H9 (cell line): ENCODE measurements around the gene KIF5C. TPM values are rescaled to one million over a fixed set of nuclear protein-coding genes. Genes with fewer than 3 reads are reported as not detected.

Experiments used
- DNase-seq: peaks from one replicate; pipeline ENCODE4 v3.0.0-alpha.2; 2017
- H2AFZ ChIP-seq: one replicate; pipeline ENCODE4 v1.6.1; 2013; ENCODE audit warnings: mild to moderate bottlenecking, low read length, control low read depth, moderate library complexity
- H2AK5ac ChIP-seq: 2 replicates; pipeline ENCODE4 v1.6.1; 2013; ENCODE audit warnings: low read length, control low read depth, mixed read lengths; ENCODE audit not compliant: insufficient read length
- H2BK120ac ChIP-seq: one replicate; pipeline ENCODE4 v1.6.1; 2013; ENCODE audit warnings: low read depth, mild to moderate bottlenecking, low read length, control low read depth, inconsistent platforms; ENCODE audit not compliant: poor library complexity, severe bottlenecking
- H2BK12ac ChIP-seq: 2 replicates; pipeline ENCODE4 v1.6.1; 2013; ENCODE audit warnings: low read length, control low read depth, mixed read lengths, low read depth; ENCODE audit not compliant: insufficient read length
- H2BK15ac ChIP-seq: 2 replicates; pipeline ENCODE4 v1.6.1; 2013; ENCODE audit warnings: low read depth, low read length, control low read depth
- H2BK20ac ChIP-seq: one replicate; pipeline ENCODE4 v1.6.1; 2013; ENCODE audit warnings: low read depth, mild to moderate bottlenecking, low read length, control low read depth, inconsistent platforms; ENCODE audit not compliant: poor library complexity, severe bottlenecking
- H2BK5ac ChIP-seq: 2 replicates; pipeline ENCODE4 v1.6.1; 2013; ENCODE audit warnings: low read length, control low read depth, mixed read lengths; ENCODE audit not compliant: insufficient read length
- H3K14ac ChIP-seq: 2 replicates; pipeline ENCODE4 v1.6.1; 2013; ENCODE audit warnings: low read length, control low read depth; ENCODE audit not compliant: insufficient read depth
- H3K18ac ChIP-seq: 2 replicates; pipeline ENCODE4 v1.6.1; 2013; ENCODE audit warnings: low read depth, mild to moderate bottlenecking, mixed read lengths, low read length, control low read depth; ENCODE audit not compliant: insufficient read length
- H3K23ac ChIP-seq: 2 replicates; pipeline ENCODE4 v1.6.1; 2013; ENCODE audit warnings: low read length, control low read depth, mixed read lengths, low read depth; ENCODE audit not compliant: insufficient read length
- H3K23me2 ChIP-seq: 2 replicates; pipeline ENCODE4 v1.6.1; 2013; ENCODE audit warnings: low read depth, mild to moderate bottlenecking, mixed read lengths, low read length, control low read depth; ENCODE audit not compliant: insufficient read length, poor library complexity, severe bottlenecking
- H3K27ac ChIP-seq: 2 replicates; pipeline ENCODE4 v1.5.1; 2013; ENCODE audit warnings: low read length, control low read depth, mixed read lengths, low read depth; ENCODE audit not compliant: insufficient read length
- H3K27me3 ChIP-seq: 2 replicates; pipeline ENCODE4 v1.6.1; 2013; ENCODE audit warnings: low read length, control low read depth, inconsistent platforms; ENCODE audit not compliant: insufficient read depth
- H3K4ac ChIP-seq: 2 replicates; pipeline ENCODE4 v1.6.1; 2013; ENCODE audit warnings: low read depth, mild to moderate bottlenecking, control low read depth, inconsistent platforms, low read length, moderate library complexity
- H3K4me1 ChIP-seq: 2 replicates; pipeline ENCODE4 v1.6.1; 2013; ENCODE audit warnings: low read length, control low read depth, inconsistent platforms; ENCODE audit not compliant: insufficient read depth
- H3K4me2 ChIP-seq: 2 replicates; pipeline ENCODE4 v1.6.1; 2013; ENCODE audit warnings: low read length, control low read depth, mixed read lengths; ENCODE audit not compliant: insufficient read length, insufficient read depth
- H3K56ac ChIP-seq: 2 replicates; pipeline ENCODE4 v1.6.1; 2013; ENCODE audit warnings: low read depth, mild to moderate bottlenecking, mixed read lengths, low read length, control low read depth; ENCODE audit not compliant: insufficient read length
- H3K79me1 ChIP-seq: 2 replicates; pipeline ENCODE4 v1.6.1; 2013; ENCODE audit warnings: low read depth, mild to moderate bottlenecking, moderate library complexity, low read length, control low read depth, inconsistent platforms; ENCODE audit not compliant: insufficient read depth, poor library complexity, severe bottlenecking
- H3K79me2 ChIP-seq: 2 replicates; pipeline ENCODE4 v1.6.1; 2013; ENCODE audit warnings: low read length, control low read depth, inconsistent platforms; ENCODE audit not compliant: insufficient read depth
- H3K9ac ChIP-seq: 2 replicates; pipeline ENCODE4 v1.6.1; 2013; ENCODE audit warnings: low read length, control low read depth, mixed read lengths; ENCODE audit not compliant: insufficient read length; ENCODE audit errors: extremely low read depth
- H3K9me3 ChIP-seq: one replicate; pipeline ENCODE4 v1.6.1; 2013; ENCODE audit warnings: low read depth, low read length, inconsistent platforms; ENCODE audit not compliant: control insufficient read depth
- H3T11ph ChIP-seq: one replicate; pipeline ENCODE4 v1.6.1; 2013; ENCODE audit warnings: mild to moderate bottlenecking, low read length, control low read depth, inconsistent platforms
- H4K20me1 ChIP-seq: one replicate; pipeline ENCODE4 v1.6.1; 2013; ENCODE audit not compliant: control insufficient read depth, insufficient read length, insufficient read depth
- H4K5ac ChIP-seq: 2 replicates; pipeline ENCODE4 v1.6.1; 2013; ENCODE audit warnings: low read depth, mild to moderate bottlenecking, mixed read lengths, low read length, control low read depth; ENCODE audit not compliant: insufficient read length
- H4K8ac ChIP-seq: replicated peaks from 2 replicates; pipeline ENCODE4 v1.6.1; 2013; ENCODE audit warnings: low read length, control low read depth, mixed read lengths, low read depth; ENCODE audit not compliant: insufficient read length
- H4K91ac ChIP-seq: 2 replicates; pipeline ENCODE4 v1.6.1; 2013; ENCODE audit warnings: low read depth, mild to moderate bottlenecking, moderate library complexity, mixed read lengths, low read length, control low read depth; ENCODE audit not compliant: insufficient read length
- H3K27ac Mint-ChIP-seq, 3 experiments: 2 replicates in 2 of 3; 3 replicates in 1 of 3; pipeline ENCODE4 v1.8.0; 2020 to 2021; ENCODE audit warnings: mixed read lengths in 3 of 3, mild to moderate bottlenecking in 1 of 3, moderate library complexity in 1 of 3
- H3K27me3 Mint-ChIP-seq: 2 replicates; pipeline ENCODE4 v1.8.0; 2021; ENCODE audit warnings: low read depth, mild to moderate bottlenecking, moderate library complexity, mixed read lengths
- H3K36me3 Mint-ChIP-seq, 3 experiments: 2 replicates in 2 of 3; 3 replicates in 1 of 3; pipeline ENCODE4 v1.8.0; 2020 to 2021; ENCODE audit warnings: low read depth in 3 of 3, mixed read lengths in 3 of 3; ENCODE audit not compliant: insufficient read depth in 1 of 3
- H3K4me1 Mint-ChIP-seq, 2 experiments: 2 replicates each; pipeline ENCODE4 v1.8.0; 2020; ENCODE audit warnings: mixed read lengths in 2 of 2
- H3K4me3 Mint-ChIP-seq, 2 experiments: 2 replicates in 1 of 2; 3 replicates in 1 of 2; pipeline ENCODE4 v1.8.0; 2020 to 2021; ENCODE audit warnings: mild to moderate bottlenecking in 2 of 2, mixed read lengths in 2 of 2, moderate library complexity in 1 of 2
- H3K9me3 Mint-ChIP-seq, 2 experiments: 2 replicates in 1 of 2; 3 replicates in 1 of 2; pipeline ENCODE4 v1.8.0; 2020; ENCODE audit warnings: mild to moderate bottlenecking in 2 of 2, mixed read lengths in 2 of 2, moderate library complexity in 1 of 2
- CTCF ChIP-seq: fragments of 200-600 bp; sonication (generic); conservative IDR thresholded peaks from 3 replicates; pipeline ENCODE4 v1.8.0; 2021; ENCODE audit warnings: antibody characterized with exemption, mild to moderate bottlenecking
- WGBS: extraction: QIAGEN DNeasy Blood & Tissue Kit; methylation state at CpG from one replicate; pipeline ENCODE4 v1.1.7; 2013; ENCODE audit warnings: missing lambda C conversion rate, low lambda C conversion rate, mixed read lengths; ENCODE audit not compliant: insufficient read length; ENCODE audit errors: extremely low coverage; 5-methylcytosine and 5-hydroxymethylcytosine counted together
- total RNA-seq: library from RNA; stranded (reverse); gene quantifications from 2 replicates; pipeline ENCODE4 v1.2.1, GENCODE V29; 2021

Gene KIF5C
- total RNA-seq, 1 experiment from 2014 or later, result 52.9 TPM

- H2BK12ac ChIP-seq, result no peak overlapping the region
- no peaks in the 10 kb centered on the region for H4K20me1 ChIP-seq
- no peak overlapping the region for H3K4me3 Mint-ChIP-seq
- peak overlapping the region in 1 of 3 experiments; percentile 6; a peak in 2 of 7 replicates for H3K27ac Mint-ChIP-seq
- H3K18ac ChIP-seq, result no peak overlapping the region
- no peak overlapping the region for H3T11ph ChIP-seq
- no CpG with 5 or more reads among the region's 2 CpGs for WGBS
- no peak overlapping the region for H3K9ac ChIP-seq
- H4K8ac ChIP-seq, result no peak overlapping the region
- no peak overlapping the region for H3K56ac ChIP-seq
- H3K4ac ChIP-seq, result no peak overlapping the region
- H4K5ac ChIP-seq, result no peak overlapping the region
- H3K36me3 Mint-ChIP-seq, result peaks cover 31 to 62% (median 54%) of the 10 kb centered on the region in 3 experiments
- no peaks in the 10 kb centered on the region for H3K79me1 ChIP-seq
- H2BK20ac ChIP-seq, result no peak overlapping the region
- DNase-seq, result no peak
- H3K4me1 Mint-ChIP-seq, result peaks cover 33 to 34% of the 10 kb centered on the region in 2 experiments
- no peak overlapping the region for H3K4me2 ChIP-seq
- H3K14ac ChIP-seq, result no peak overlapping the region
- no peaks in the 10 kb centered on the region for H3K79me2 ChIP-seq
- no peaks in the 10 kb centered on the region for H3K9me3 Mint-ChIP-seq
- H2BK120ac ChIP-seq, result no peak overlapping the region
- no peak overlapping the region for H2AFZ ChIP-seq
- TF ChIP-seq CTCF, result no peak
- H3K4me1 ChIP-seq, result peaks cover 8% of the 10 kb centered on the region
- H3K23ac ChIP-seq, result no peak overlapping the region
- H2AK5ac ChIP-seq, result no peak overlapping the region
- H3K23me2 ChIP-seq, result no peaks in the 10 kb centered on the region
- no peaks in the 10 kb centered on the region for H3K27me3 Mint-ChIP-seq
- no peak overlapping the region for H3K27ac ChIP-seq
- no peak overlapping the region for H4K91ac ChIP-seq
- no peaks in the 10 kb centered on the region for H3K27me3 ChIP-seq
- H2BK15ac ChIP-seq, result no peak overlapping the region
- H3K9me3 ChIP-seq, result no peaks in the 10 kb centered on the region
- no peak overlapping the region for H2BK5ac ChIP-seq
These were observed 103.7 kb downstream of the KIF5C start for GRCh38 chr2:148978706-148979105.
